ENCODE data around the gene FOSL1.

Gene FOSL1

DNA sequence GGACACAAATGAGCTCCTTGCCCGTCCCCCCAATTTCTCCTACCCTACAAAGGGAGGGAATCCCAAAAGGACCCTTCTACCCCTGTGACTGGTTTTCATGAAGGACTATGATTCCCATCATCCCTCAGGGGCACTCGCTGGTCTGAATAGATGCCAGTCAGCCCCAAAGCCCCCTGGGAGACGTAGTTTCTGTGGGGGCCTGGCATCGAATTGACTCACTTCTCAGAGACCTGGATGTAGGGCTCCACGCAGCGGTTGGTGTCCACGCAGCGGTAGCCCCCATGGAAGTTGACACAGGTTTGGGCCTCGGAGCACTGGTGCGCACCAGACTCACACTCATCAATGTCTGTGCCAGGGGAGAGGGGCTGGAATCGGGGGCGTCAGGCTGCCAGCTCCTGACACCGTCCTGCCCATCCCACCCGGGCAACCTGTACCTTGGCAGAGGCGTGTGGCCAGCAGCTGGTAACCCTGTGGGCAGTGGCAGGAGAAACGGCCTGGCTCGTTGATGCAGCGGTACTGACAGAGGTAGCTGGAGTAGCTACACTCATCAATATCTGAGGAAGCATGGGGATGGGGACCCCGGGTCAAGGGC lies 32.0 kb downstream of the FOSL1 start:
- intact Hi-C loops (cut with DNase I) = no loop called here
- peak in 8 of 10 donors; percentile 42 to 93 (median 62) for DNase-seq

- intact Hi-C loops (cut with DNase I) = no loop called here
- DNase-seq = peak in 2 of 10 donors; percentile 75 to 83
These were observed 32.7 kb downstream of the FOSL1 start for GRCh38 chr11:65867284-65868071.

GRCh38 chr11:65866509-65867283 lies 33.5 kb downstream of the FOSL1 start:
- peak in 2 of 10 donors; percentile 33 to 53 for DNase-seq
- intact Hi-C loops (cut with DNase I) = no loop called here

GRCh38 chr11:65865550-65866172 lies 34.5 kb downstream of the FOSL1 start:
- peak in 2 of 10 donors; percentile 63 to 72 for DNase-seq
- intact Hi-C loops (cut with DNase I) = no loop called here

- intact Hi-C loops (cut with DNase I) = no loop called here
- DNase-seq = peak in 2 of 10 donors; percentile 14 to 47
These were observed 35.3 kb downstream of the FOSL1 start for GRCh38 chr11:65864706-65865471.

DNA sequence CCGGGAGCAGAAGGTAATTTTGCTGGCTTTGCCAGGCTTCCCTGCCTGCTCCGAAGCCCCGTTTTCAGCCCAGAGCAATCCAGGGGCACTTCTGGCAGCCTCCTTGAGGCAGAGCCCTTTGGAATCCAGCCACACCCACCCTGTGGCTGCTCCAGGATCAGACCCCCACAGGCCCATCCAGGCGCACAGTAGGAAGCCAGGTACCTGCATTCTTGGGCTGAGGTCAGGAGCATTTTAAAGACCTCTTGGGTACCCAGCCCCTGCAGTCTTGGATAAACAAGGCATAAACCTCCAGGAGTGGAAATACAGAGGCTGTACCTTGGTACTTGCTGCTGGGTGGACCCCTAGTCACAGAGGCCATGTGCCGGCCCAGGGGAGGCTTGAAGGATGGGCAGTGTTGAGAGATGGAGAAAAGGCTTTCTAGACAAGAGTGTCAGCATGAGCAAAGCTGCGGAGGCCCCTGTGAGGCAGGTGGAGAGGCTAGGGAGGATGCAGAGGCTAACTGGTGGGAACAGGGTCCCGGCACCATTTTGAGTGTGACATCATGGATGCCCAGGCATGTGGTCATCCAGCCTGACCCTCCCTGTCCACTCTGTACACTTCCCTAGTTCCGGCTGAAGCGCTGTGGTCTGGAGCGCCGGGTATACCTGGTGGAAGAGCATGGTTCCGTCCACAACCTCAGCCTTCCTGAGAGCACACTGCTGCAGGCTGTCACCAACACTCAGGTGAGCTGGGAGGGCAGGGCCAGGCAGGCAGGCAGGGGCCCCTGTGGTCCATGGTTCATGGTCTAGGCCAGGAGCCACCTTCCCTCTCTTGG lies 36.1 kb downstream of the FOSL1 start:
- intact Hi-C loops (cut with DNase I) = no loop called here
- peak in 2 of 10 donors; percentile 18 to 37 for DNase-seq

DNA sequence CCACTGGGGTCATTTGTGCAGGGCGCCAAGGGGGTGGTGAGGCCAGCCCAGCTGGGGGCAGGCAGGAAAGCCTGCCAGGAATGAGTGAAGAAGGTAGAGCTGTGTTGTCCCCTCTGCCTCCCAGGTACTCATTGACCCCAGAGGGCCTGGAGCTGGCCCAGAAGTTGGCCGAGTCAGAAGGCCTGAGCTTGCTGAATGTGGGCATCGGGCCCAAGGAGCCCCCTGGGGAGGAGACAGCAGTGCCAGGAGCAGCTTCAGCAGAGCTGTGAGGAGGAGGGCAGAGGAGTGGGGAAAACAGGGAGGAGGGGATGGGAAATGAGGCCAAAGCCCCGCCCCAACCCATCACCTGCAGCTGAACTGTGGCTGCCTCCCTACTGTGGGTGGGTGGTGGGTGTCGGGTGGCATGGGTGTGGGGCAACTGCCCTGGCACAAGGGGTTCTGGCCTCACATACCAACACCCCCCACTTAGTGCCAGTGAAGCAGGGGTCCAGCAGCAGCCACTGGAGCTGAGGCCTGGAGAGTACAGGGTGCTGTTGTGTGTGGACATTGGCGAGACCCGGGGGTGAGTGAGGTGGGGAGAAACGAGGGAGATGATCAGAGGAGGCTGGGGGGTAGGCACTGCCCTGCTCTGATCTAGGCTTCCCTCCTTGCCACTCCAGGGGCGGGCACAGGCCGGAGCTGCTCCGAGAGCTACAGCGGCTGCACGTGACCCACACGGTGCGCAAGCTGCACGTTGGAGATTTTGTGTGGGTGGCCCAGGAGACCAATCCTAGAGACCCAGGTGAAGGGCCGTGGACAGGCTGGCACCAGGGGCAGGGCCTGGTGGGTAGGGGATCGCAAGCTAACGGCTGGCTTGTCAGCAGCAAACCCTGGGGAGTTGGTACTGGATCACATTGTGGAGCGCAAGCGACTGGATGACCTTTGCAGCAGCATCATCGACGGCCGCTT lies 37.0 kb downstream of the FOSL1 start:
- DNase-seq = peak in 4 of 10 donors; percentile 6 to 76 (median 57)
- intact Hi-C loops (cut with DNase I) = no loop called here

GRCh38 chr11:65862191-65862735 lies 37.9 kb downstream of the FOSL1 start:
- intact Hi-C loops (cut with DNase I) = no loop called here
- DNase-seq = peak in 2 of 10 donors; percentile 17 to 21

GRCh38 chr11:65861533-65862183 lies 38.5 kb downstream of the FOSL1 start:
- DNase-seq = peak in 2 of 10 donors; percentile 19 to 62
- intact Hi-C loops (cut with DNase I) = no loop called here

GRCh38 chr11:65861165-65861505 lies 39.1 kb downstream of the FOSL1 start:
- peak in 1 of 10 donors; percentile 78 for DNase-seq
- intact Hi-C loops (cut with DNase I) = no loop called here

DNA sequence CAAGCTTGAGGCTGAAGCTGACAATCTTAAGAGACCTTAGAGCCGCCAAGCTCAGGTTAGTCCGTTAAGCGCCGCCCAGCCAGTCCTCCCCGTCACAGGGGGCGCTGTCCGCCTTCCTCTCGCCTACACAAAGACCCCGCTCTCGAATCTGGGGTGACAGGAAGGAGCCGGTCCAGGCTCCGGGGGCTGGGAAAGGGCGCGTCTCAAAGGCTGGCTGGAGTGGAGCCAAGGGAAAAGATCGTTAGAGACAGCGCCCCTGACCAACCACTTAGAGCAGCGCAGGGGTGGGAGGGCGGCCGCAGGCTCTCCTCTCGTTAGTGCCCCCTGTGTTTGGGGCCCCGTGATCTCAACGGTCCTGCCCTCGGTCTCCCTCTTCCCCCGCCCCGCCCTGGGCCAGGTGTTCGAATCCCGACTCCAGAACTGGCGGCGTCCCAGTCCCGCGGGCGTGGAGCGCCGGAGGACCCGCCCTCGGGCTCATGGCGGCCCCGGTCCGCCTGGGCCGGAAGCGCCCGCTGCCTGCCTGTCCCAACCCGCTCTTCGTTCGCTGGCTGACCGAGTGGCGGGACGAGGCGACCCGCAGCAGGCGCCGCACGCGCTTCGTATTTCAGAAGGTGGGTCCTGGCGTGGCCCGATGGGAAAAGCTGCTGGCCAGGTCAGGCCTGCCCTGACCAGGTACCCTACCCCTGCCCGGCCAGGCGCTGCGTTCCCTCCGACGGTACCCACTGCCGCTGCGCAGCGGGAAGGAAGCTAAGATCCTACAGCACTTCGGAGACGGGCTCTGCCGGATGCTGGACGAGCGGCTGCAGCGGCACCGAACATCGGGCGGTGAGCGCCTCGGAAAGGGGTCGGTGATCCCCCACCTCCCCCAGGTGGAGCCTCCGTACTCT lies 39.7 kb downstream of the FOSL1 start, which contains the start of gene MUS81:
Gene MUS81 (plus strand): TSS at position 156 of the 887 bp plus-strand sequence. CDS start 321 bp downstream, at position 477.
- intact Hi-C loops (cut with DNase I) = no loop called here

DNA sequence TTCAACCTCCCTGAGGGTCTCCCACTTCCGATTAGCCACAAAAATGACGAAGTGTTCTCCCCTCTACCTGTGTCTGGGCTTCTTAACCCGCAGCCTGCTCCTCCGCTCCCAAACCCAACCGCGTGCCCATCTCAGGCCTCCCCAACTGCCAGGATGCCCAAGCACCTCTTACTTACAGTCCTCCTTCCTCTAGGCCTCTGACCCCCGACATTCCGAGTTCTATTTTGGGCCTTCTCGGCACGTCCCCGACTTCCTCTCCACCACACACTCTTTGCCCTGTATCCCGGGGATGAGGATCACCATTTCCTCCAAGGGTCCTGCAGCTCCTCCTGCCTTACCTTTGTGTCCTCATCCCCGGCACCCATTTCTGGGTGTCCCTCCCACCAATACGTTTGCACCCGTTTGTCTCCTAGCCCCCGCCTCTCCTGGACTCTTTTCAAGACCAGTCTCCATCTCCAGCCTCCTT lies 40.3 kb downstream of the FOSL1 start:
- DNase-seq = peak in 3 of 10 donors; percentile 26 to 74 (median 38)
- intact Hi-C loops (cut with DNase I) = loop anchor here (2.0 kb wide), 1 partner anchor 31 kb away; the partner anchor contains the start of gene CCDC85B

More for the DNA sequence above, 39.7 kb downstream of the FOSL1 start, which contains the start of gene MUS81:
- peak; percentile 92 to 99 (median 95) for DNase-seq

- intact Hi-C loops (cut with DNase I) = loop anchor here (2.0 kb wide), 1 partner anchor 32 kb away; the partner anchor contains the start of gene CCDC85B
- peak; percentile 90 to 100 (median 97) for DNase-seq
These were observed 40.9 kb downstream of the FOSL1 start for GRCh38 chr11:65859095-65859811.

- intact Hi-C loops (cut with DNase I) = loop anchor here (2.0 kb wide), 1 partner anchor 32 kb away; the partner anchor contains the start of gene CCDC85B
- DNase-seq = no peak
These were observed 41.5 kb downstream of the FOSL1 start for GRCh38 chr11:65858681-65859087.
